OCI-LY7 (cell line): ENCODE results near the gene KCNN1.

Source experiments
- EZH2phosphoT487 ChIP-seq: fragments of 200-600 bp; sonication (generic); IDR thresholded peaks from 2 replicates; pipeline ENCODE4 v1.6.1; 2018; ENCODE audit warnings: low read depth, borderline replicate concordance, mild to moderate bottlenecking, mixed run types, antibody characterized with exemption, low read length, moderate library complexity, mixed read lengths
- TF ChIP-seq, protein P1 (sequence below): fragments of 200-600 bp; sonication (generic); conservative IDR thresholded peaks from 2 replicates; pipeline ENCODE4 v1.5.1; 2014; ENCODE audit warnings: mild to moderate bottlenecking, antibody characterized with exemption, low read length, moderate library complexity, mixed read lengths

DNA sequence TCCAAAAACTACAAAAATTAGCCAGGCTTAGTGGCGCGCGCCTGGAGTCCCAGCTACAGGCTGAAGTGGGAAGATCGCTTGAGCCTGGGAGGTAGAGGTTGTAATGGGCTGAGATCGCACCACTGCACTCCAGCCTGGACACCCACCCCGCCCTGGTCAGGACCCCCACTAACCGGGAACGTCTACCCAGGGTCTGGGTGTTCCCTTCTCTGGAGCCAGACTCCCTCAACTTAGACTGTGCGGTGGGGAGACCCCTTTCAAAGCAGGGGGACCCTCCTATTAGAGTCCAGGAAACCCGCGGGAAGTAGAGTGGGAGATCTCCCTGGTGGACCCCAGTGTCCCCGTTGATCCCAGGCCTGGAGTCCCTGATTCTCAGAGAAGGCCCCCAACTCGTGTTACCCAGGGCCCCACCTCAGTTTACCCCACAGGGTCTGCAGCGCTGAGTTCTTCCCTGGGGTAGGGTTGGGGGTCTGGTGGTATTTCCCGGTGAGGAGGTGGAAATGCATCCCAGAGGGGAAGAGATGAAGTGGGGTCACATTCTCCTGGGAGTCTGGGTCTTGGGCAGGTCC, 35.0 kb downstream of the KCNN1 start:
- TF ChIP-seq EZH2phosphoT487, result no peak
- TF ChIP-seq, protein P1, sequence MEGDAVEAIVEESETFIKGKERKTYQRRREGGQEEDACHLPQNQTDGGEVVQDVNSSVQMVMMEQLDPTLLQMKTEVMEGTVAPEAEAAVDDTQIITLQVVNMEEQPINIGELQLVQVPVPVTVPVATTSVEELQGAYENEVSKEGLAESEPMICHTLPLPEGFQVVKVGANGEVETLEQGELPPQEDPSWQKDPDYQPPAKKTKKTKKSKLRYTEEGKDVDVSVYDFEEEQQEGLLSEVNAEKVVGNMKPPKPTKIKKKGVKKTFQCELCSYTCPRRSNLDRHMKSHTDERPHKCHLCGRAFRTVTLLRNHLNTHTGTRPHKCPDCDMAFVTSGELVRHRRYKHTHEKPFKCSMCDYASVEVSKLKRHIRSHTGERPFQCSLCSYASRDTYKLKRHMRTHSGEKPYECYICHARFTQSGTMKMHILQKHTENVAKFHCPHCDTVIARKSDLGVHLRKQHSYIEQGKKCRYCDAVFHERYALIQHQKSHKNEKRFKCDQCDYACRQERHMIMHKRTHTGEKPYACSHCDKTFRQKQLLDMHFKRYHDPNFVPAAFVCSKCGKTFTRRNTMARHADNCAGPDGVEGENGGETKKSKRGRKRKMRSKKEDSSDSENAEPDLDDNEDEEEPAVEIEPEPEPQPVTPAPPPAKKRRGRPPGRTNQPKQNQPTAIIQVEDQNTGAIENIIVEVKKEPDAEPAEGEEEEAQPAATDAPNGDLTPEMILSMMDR, result no peak
